Endothelial cell of umbilical vein (primary cell): Measurements from ENCODE around the gene TNFRSF19.

Experiments used
- CTCF ChIP-seq, 2 donors: IDR thresholded peaks; 1 replicate in 1 of 2; 2 replicates in 1 of 2; pipeline ENCODE4 v1.5.1; 2011; ENCODE audit warnings: low read length in 2 of 2, mild to moderate bottlenecking in 2 of 2, moderate library complexity in 2 of 2, control low read depth in 1 of 2, inconsistent platforms in 1 of 2, low read depth in 1 of 2; ENCODE audit not compliant: insufficient read depth in 1 of 2; ENCODE audit errors: extremely low read depth in 1 of 2
- EZH2 ChIP-seq: IDR thresholded peaks from 2 replicates; pipeline ENCODE4 v1.6.1; 2012; ENCODE audit warnings: borderline replicate concordance, low read depth, mild to moderate bottlenecking, moderate library complexity, low read length, inconsistent platforms; ENCODE audit not compliant: severe bottlenecking

- TF ChIP-seq CTCF (IDR thresholded peaks at IDR 0.05; ENCODE audit: extremely low read depth in 1 of 2, insufficient read depth in 1 of 2, low read depth in 1 of 2, low read length in 2 of 2), result no peak
- TF ChIP-seq EZH2, result no peak
These were observed 11.3 kb upstream of the TNFRSF19 start for GRCh38 chr13:23558675-23559536.
